SJSA1 (cell line): ENCODE results near the gene SEMA6B. TPM values are rescaled to one million over a fixed set of nuclear protein-coding genes. Genes with fewer than 3 reads are reported as not detected.
"Not testable (repeated sequence)": the region's sequence is repeated elsewhere in the genome, so short reads cannot be mapped to it uniquely, and the experiment has no call there.

ENCODE experiments used
- DNase-seq, 2 experiments: peaks; one replicate each; pipeline ENCODE4 v3.0.0-alpha.2; 2015 to 2020; ENCODE audit warnings: low spot score in 2 of 2, low read depth in 1 of 2
- H3K27ac ChIP-seq: fragments of 250-450 bp; sonication (Bioruptor Pico); 2 replicates; pipeline ENCODE4 v1.5.1; 2020; ENCODE audit warnings: mild to moderate bottlenecking, moderate library complexity
- H3K27me3 ChIP-seq: fragments of 250-450 bp; sonication (Bioruptor Pico); replicated peaks from 2 replicates; pipeline ENCODE4 v1.5.1; 2020; ENCODE audit warnings: mild to moderate bottlenecking, moderate library complexity
- H3K36me3 ChIP-seq: fragments of 250-450 bp; sonication (Bioruptor Pico); 2 replicates; pipeline ENCODE4 v1.5.1; 2020; ENCODE audit warnings: mild to moderate bottlenecking
- H3K4me1 ChIP-seq: fragments of 250-450 bp; sonication (Bioruptor Pico); replicated peaks from 2 replicates; pipeline ENCODE4 v1.6.1; 2021; ENCODE audit warnings: mild to moderate bottlenecking
- H3K4me3 ChIP-seq: fragments of 250-450 bp; sonication (Bioruptor Pico); 2 replicates; pipeline ENCODE4 v1.5.1; 2020; ENCODE audit warnings: mild to moderate bottlenecking
- H3K9me3 ChIP-seq: fragments of 250-450 bp; sonication (Bioruptor Pico); replicated peaks from 2 replicates; pipeline ENCODE4 v1.5.1; 2020; ENCODE audit warnings: mild to moderate bottlenecking
- total RNA-seq: library from RNA; depleted of rRNA; stranded (reverse); fragments of >200 nt; shearing (Covaris generic); gene quantifications from 2 replicates; pipeline ENCODE4 v1.2.3, GENCODE V29; 2014

SEMA6B gene
- total RNA-seq, 1 experiment from 2014 or later: 0.08 TPM

GRCh38 chr19:4595158-4595557, 35.7 kb upstream of the SEMA6B start:
- DNase-seq, H3K27ac ChIP-seq, H3K9me3 ChIP-seq, H3K4me3 ChIP-seq, H3K4me1 ChIP-seq, H3K36me3 ChIP-seq: not testable (repeated sequence)
- peaks cover 33% of the 10 kb centered on the region for H3K27me3 ChIP-seq

- DNase-seq: no peak
- Histone ChIP-seq H3K27ac (no peak overlapping the region), H3K4me3 (no peak overlapping the region), H3K27me3 (peaks cover 29% of the 10 kb centered on the region), H3K9me3 (no peaks in the 10 kb centered on the region), H3K4me1 (no peaks in the 10 kb centered on the region), H3K36me3 (no peaks in the 10 kb centered on the region)
Measured at GRCh38 chr19:4594201-4594600, 34.7 kb upstream of the SEMA6B start.

GRCh38 chr19:4593409-4593851, 33.9 kb upstream of the SEMA6B start:
- H3K36me3 ChIP-seq: no peaks in the 10 kb centered on the region
- H3K27me3 ChIP-seq: peaks cover 25% of the 10 kb centered on the region
- no peak overlapping the region for H3K27ac ChIP-seq
- no peak for DNase-seq
- no peaks in the 10 kb centered on the region for H3K9me3 ChIP-seq
- H3K4me1 ChIP-seq: no peaks in the 10 kb centered on the region
- H3K4me3 ChIP-seq: no peak overlapping the region

GRCh38 chr19:4592445-4592844, 33.0 kb upstream of the SEMA6B start:
- no peak for DNase-seq
- no peak overlapping the region for H3K27ac ChIP-seq
- no peak overlapping the region for H3K4me3 ChIP-seq
- H3K27me3 ChIP-seq: peaks cover 21% of the 10 kb centered on the region
- H3K4me1 ChIP-seq: no peaks in the 10 kb centered on the region
- no peaks in the 10 kb centered on the region for H3K36me3 ChIP-seq
- no peaks in the 10 kb centered on the region for H3K9me3 ChIP-seq

GRCh38 chr19:4591320-4591719, 31.8 kb upstream of the SEMA6B start:
- no peak overlapping the region for H3K4me3 ChIP-seq
- no peaks in the 10 kb centered on the region for H3K9me3 ChIP-seq
- H3K4me1 ChIP-seq: no peaks in the 10 kb centered on the region
- peaks cover 15% of the 10 kb centered on the region for H3K27me3 ChIP-seq
- no peaks in the 10 kb centered on the region for H3K36me3 ChIP-seq
- no peak for DNase-seq
- H3K27ac ChIP-seq: no peak overlapping the region

- no peak overlapping the region for H3K4me3 ChIP-seq
- H3K36me3 ChIP-seq: no peaks in the 10 kb centered on the region
- H3K27ac ChIP-seq: no peak overlapping the region
- no peaks in the 10 kb centered on the region for H3K9me3 ChIP-seq
- H3K4me1 ChIP-seq: no peaks in the 10 kb centered on the region
- peaks cover 18% of the 10 kb centered on the region for H3K27me3 ChIP-seq
- DNase-seq: no peak
Measured at GRCh38 chr19:4590559-4590958, 31.1 kb upstream of the SEMA6B start.

- Histone ChIP-seq H3K27ac (no peak overlapping the region), H3K27me3 (peaks cover 18% of the 10 kb centered on the region), H3K36me3 (no peaks in the 10 kb centered on the region), H3K9me3 (no peaks in the 10 kb centered on the region), H3K4me3 (no peak overlapping the region), H3K4me1 (peaks cover 2% of the 10 kb centered on the region; the same call in 1 of the 2 replicates)
- no peak for DNase-seq
Measured at GRCh38 chr19:4589579-4590410, 30.3 kb upstream of the SEMA6B start.

- peaks cover 25% of the 10 kb centered on the region for H3K27me3 ChIP-seq
- H3K9me3 ChIP-seq: no peaks in the 10 kb centered on the region
- H3K27ac ChIP-seq: no peak overlapping the region
- H3K36me3 ChIP-seq: no peaks in the 10 kb centered on the region
- H3K4me1 ChIP-seq: peaks cover 12% of the 10 kb centered on the region
- DNase-seq: no peak
- no peak overlapping the region for H3K4me3 ChIP-seq
Measured at GRCh38 chr19:4588291-4588761, 28.8 kb upstream of the SEMA6B start.

- no peaks in the 10 kb centered on the region for H3K36me3 ChIP-seq
- no peak overlapping the region for H3K4me3 ChIP-seq
- no peak for DNase-seq
- H3K9me3 ChIP-seq: no peaks in the 10 kb centered on the region
- peaks cover 26% of the 10 kb centered on the region for H3K27me3 ChIP-seq
- peaks cover 12% of the 10 kb centered on the region for H3K4me1 ChIP-seq
- H3K27ac ChIP-seq: no peak overlapping the region
Measured at GRCh38 chr19:4587527-4587926, 28.0 kb upstream of the SEMA6B start.

- no peak overlapping the region for H3K27ac ChIP-seq
- no peaks in the 10 kb centered on the region for H3K9me3 ChIP-seq
- no peaks in the 10 kb centered on the region for H3K36me3 ChIP-seq
- peaks cover 35% of the 10 kb centered on the region for H3K27me3 ChIP-seq
- H3K4me1 ChIP-seq: peaks cover 12% of the 10 kb centered on the region
- DNase-seq: no peak
- no peak overlapping the region for H3K4me3 ChIP-seq
Measured at GRCh38 chr19:4586691-4587090, 27.2 kb upstream of the SEMA6B start.

- Histone ChIP-seq H3K36me3 (no peaks in the 10 kb centered on the region), H3K27me3 (peaks cover 35% of the 10 kb centered on the region), H3K27ac (no peak overlapping the region), H3K4me1 (peaks cover 12% of the 10 kb centered on the region), H3K4me3 (no peak overlapping the region), H3K9me3 (no peaks in the 10 kb centered on the region)
- DNase-seq: no peak
Measured at GRCh38 chr19:4586245-4586644, 26.8 kb upstream of the SEMA6B start.

- Histone ChIP-seq H3K36me3 (no peaks in the 10 kb centered on the region), H3K4me3 (no peak overlapping the region), H3K9me3 (no peaks in the 10 kb centered on the region), H3K27ac (no peak overlapping the region), H3K4me1 (peaks cover 12% of the 10 kb centered on the region), H3K27me3 (peaks cover 35% of the 10 kb centered on the region)
- no peak for DNase-seq
Measured at GRCh38 chr19:4585556-4585955, 26.1 kb upstream of the SEMA6B start.

- Histone ChIP-seq H3K27me3 (peaks cover 42% of the 10 kb centered on the region), H3K4me1 (peaks cover 12% of the 10 kb centered on the region), H3K27ac (no peak overlapping the region)
Measured at GRCh38 chr19:4584670-4585460, 25.4 kb upstream of the SEMA6B start.

More at GRCh38 chr19:4584670-4585460, 25.4 kb upstream of the SEMA6B start:
- DNase-seq: no peak
- Histone ChIP-seq H3K4me3 (no peak overlapping the region), H3K9me3 (no peaks in the 10 kb centered on the region), H3K36me3 (no peaks in the 10 kb centered on the region)
